Activated T-helper 1 cell treated with Interleukin-2 at 50 U/mL for 16 hours (primary cell): ENCODE measurements around the gene C11orf68.

Source experiments
- DNase-seq: peaks from one replicate; pipeline ENCODE4 v3.0.0-alpha.2; 2020; ENCODE audit warnings: low read depth

C11orf68 gene

GRCh38 chr11:65890324-65891218 lies 28.3 kb downstream of the C11orf68 start, which contains the start of gene CCDC85B:
Gene CCDC85B (plus strand): TSS chr11:65890673. CDS start chr11:65890784, 111 bp downstream.
- DNase-seq, result peak; percentile 98

GRCh38 chr11:65888163-65888814 lies 30.6 kb downstream of the C11orf68 start, which contains the start of gene FIBP:
Gene FIBP (minus strand): TSS chr11:65888471. CDS start chr11:65888418, 53 bp downstream.
- DNase-seq, result peak; percentile 95

- DNase-seq, result no peak
Measured at GRCh38 chr11:65887723-65888162, 31.1 kb downstream of the C11orf68 start.

GRCh38 chr11:65886826-65887722 lies 31.8 kb downstream of the C11orf68 start:
- no peak for DNase-seq

DNA sequence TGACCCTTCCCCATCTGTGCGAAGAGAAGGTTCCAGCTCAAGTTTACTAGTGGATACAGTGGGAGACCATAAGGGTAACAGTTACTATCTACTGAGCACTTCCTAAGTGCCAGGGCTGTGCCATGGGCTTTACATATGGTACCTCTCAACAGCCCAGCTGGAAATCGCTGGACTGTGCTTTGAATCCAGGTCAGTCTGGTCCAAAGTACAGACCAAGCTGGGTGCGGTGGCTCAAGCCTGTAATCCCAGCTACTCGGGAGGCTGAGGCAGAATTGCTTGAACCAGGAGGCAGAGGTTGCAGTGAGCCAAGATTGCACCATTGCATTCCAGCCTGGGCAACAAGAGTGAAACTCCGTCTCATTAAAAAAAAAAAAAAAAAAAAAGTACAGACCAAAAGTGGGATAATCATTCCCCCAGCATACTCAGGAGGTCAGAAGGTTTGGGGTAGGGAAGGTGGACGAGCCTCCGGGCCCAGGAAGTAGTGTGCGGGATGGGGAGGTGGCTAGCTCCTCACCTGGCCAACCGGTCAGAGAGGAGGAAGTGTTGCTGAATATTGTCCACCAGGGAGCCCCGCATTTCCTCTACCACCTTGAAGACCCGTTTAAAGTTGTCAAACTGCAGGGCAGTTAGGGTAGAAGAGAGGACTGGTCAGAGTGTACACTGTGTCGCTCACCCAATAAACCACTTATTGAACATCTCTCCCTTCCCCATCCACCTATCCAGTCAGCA lies 32.9 kb downstream of the C11orf68 start:
- no peak for DNase-seq

GRCh38 chr11:65885231-65885630 lies 33.6 kb downstream of the C11orf68 start:
- DNase-seq, result no peak

DNA sequence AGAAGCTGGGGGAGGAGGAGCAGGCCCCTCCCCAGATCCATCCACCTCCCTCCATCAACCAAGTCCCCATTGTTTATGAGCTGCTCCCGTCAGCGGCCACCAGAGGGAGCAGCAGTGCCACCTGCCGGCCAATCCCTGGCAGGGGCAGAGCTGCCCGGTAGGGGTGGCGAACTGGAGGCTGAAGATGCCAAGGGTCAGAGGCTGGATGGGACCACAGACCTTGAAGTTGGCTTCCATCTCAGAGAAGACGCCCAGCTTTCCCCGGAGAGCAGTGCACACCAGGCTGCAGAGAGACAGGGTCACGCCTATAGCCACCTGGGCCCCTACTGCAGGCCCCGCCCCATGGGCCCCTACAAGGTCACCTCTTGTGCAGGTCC lies 34.2 kb downstream of the C11orf68 start:
- peak; percentile 72 for DNase-seq

GRCh38 chr11:65883786-65884715 lies 34.8 kb downstream of the C11orf68 start:
- no peak for DNase-seq

DNA sequence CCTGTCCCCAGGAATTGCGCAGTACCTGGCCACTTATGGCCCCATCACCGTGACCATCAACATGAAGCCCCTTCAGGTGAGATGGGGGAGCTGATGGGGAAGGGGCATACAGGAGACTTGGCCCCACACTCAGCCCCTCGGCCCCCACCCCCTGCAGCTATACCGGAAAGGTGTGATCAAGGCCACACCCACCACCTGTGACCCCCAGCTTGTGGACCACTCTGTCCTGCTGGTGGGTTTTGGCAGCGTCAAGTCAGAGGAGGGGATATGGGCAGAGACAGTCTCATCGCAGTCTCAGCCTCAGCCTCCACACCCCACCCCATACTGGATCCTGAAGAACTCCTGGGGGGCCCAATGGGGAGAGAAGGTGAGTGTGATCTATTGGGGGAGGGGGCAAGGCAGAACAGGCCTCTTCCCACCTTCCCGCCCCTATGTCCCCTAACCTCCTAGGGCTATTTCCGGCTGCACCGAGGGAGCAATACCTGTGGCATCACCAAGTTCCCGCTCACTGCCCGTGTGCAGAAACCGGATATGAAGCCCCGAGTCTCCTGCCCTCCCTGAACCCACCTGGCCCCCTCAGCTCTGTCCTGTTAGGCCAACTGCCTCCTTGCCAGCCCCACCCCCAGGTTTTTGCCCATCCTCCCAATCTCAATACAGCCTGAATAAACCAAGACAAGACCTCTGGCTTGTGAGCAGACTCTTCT lies 35.7 kb downstream of the C11orf68 start:
- DNase-seq, result no peak

DNA sequence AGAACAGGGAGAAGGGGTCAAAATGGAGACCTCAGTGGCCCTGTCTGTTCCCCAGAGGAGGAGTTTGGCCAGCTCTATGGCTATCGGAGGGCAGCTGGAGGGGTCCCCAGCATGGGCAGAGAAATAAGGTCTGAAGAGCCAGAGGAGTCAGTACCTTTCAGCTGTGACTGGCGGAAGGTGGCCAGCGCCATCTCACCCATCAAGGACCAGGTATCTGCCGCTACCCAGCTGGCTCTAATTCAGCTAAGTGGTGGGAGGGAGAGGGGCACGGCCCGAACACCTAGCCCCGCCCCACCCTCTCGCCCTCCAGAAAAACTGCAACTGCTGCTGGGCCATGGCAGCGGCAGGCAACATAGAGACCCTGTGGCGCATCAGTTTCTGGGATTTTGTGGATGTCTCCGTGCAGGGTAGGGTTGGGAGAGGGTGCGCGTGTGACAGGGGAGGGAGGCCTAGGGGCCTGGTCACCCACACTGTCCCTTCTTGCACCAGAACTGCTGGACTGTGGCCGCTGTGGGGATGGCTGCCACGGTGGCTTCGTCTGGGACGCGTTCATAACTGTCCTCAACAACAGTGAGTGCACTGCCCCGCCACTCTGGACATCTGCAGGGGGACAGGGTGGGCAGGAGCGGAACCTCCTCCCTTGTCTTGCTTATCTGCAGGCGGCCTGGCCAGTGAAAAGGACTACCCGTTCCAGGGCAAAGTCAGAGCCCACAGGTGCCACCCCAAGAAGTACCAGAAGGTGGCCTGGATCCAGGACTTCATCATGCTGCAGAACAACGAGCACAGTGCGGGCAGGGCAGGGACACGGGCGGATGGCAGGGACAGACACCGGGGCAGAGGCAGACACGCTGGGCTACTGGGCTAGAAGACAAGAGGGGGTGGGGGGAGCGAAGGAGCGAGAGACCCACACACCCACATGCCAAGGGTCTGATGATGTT lies 36.5 kb downstream of the C11orf68 start:
- no peak for DNase-seq

GRCh38 chr11:65880844-65881421 lies 37.9 kb downstream of the C11orf68 start:
- no peak for DNase-seq

DNA sequence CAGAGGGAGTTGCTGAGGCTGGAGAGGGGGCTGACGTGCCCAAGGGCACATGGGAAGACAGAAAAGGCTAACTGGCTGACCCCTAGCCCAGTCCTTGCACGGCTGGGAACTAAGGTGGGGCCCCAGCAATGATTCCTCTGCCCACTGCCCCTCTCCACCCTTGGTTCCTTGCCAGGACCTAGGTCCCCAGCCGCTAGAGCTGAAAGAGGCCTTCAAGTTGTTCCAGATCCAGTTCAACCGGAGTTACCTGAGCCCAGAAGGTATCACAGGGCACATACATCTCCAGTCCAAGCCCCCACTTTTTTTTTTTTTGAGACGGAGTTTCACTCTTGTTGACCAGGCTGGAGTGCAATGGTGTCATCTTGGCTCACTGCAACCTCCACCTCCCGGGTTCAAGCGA lies 38.8 kb downstream of the C11orf68 start:
- DNase-seq, result no peak

DNA sequence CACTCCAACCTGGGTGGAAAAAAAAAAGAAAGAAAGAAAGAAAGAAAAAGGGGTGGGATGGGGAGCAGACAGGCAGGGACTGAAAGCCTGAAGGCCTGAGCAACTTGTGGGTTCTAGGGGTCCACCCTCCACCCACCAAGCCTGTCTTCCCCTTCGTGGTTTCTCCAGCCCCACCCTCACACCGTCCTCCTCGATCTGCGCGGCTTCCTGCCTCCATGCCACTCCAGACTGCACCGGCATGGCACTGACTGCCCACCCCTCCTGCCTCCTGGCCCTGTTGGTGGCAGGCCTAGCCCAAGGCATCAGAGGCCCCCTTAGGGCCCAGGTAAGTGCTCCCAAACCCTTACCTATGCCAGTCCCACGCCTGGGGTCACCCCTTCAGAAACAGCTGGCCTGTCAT lies 39.2 kb downstream of the C11orf68 start, which contains the start of gene CTSW:
CTSW (plus strand) TSS at position 221 of the 400 bp plus-strand sequence; CDS start at position 239, 18 bp downstream.
- DNase-seq, result no peak

DNA sequence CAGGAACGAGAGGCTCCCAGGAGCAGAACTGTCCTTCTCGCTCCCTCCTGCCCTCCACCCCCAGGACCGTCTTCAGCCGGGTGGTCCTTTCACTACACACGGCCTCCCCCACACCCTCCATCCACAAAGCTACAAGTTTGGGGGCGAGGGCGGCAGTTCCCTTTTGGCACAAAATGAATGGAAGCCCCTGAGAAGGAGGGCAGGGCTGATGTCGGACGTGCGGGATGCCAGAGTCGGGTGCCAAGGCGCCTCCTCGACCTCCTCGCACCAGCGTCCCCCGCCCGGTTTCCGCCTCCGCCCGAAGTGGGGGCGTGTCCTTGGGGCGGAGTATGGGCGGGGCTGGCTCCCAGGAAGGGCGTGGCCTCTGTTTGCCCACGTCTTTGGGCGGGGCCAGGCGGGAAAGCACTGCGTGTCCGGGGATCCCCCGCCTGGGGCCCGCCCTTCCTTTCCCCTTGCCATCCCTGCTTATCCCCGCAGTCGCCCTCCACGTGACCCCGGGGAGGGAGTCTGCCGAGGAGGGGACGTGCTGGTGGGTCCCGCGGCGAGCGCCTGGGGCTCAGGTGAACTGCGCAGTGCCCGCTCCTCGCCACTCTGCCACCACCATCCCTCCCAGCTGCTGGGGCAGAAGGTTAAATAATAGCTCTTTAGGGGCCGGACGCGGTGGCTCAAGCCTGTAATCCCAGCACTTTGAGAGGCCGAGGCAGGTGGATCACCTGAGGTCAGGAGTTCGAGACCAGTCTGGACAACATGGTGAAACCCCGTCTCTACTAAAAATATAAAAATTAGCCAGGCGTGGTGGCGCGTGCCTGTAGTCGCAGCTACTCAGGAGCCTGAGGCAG lies 45.3 kb downstream of the C11orf68 start:
- DNase-seq, result peak; percentile 96

- no peak for DNase-seq
Measured at GRCh38 chr11:65872586-65873317, 46.1 kb downstream of the C11orf68 start, which contains the start of gene EFEMP2. Gene EFEMP2 (minus strand): TSS chr11:65872800. CDS start chr11:65872354, 446 bp downstream.
